Cardiac fibroblast (primary cell): ENCODE measurements around the gene WEE1.

Experiments used
- DNase-seq, 2 donors: peaks; one replicate each; pipeline versions ENCODE4 v3.0.0 to v3.0.0-alpha.2; 2010; ENCODE audit warnings: low read depth in 2 of 2
- H3K4me3 ChIP-seq, 2 donors: replicated peaks in 1 of 2; 1 replicate in 1 of 2; 2 replicates in 1 of 2; pipeline ENCODE4 v1.5.1; 2011; ENCODE audit warnings: low read depth in 2 of 2, low read length in 2 of 2, mild to moderate bottlenecking in 2 of 2, moderate library complexity in 1 of 2
- TF ChIP-seq, protein P1 (sequence below): IDR thresholded peaks from one replicate; pipeline ENCODE4 v1.5.1; 2011; ENCODE audit warnings: low read depth, mild to moderate bottlenecking, low read length, inconsistent platforms

Gene WEE1

DNA sequence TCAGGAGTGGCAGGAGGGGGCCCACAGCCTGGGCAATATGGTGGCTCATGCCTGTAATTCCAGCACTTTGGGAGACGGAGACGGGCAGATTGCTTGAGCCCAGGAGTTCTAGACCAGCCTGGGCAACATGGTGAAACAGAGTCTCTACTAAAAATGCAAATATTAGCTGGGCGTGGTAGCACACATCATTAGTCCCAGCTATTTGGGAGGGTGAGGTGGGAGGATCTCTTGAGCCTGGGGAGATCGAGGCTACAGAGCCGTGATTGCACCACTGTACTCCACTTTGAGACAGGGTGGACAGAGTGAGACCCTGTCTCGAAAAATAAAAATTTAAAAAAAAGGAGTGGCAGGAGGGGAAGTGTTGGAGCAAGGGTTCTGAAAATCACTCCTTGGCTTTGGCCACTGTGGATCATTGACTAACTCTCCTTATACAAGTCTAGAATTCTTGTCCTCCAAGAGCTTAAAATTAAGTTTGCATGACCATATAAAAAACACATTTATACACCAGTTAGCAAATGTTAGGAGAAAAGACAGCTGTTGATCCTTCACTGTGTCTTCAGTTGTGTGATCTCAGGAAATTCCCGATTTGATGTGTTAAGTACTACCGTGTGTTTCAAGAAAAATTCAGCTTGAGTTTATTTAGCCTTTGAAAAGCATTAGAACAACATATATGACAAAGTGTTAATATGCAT lies 2.3 kb upstream of the WEE1 start:
- no peak overlapping the region for H3K4me3 ChIP-seq
- TF ChIP-seq, protein P1, sequence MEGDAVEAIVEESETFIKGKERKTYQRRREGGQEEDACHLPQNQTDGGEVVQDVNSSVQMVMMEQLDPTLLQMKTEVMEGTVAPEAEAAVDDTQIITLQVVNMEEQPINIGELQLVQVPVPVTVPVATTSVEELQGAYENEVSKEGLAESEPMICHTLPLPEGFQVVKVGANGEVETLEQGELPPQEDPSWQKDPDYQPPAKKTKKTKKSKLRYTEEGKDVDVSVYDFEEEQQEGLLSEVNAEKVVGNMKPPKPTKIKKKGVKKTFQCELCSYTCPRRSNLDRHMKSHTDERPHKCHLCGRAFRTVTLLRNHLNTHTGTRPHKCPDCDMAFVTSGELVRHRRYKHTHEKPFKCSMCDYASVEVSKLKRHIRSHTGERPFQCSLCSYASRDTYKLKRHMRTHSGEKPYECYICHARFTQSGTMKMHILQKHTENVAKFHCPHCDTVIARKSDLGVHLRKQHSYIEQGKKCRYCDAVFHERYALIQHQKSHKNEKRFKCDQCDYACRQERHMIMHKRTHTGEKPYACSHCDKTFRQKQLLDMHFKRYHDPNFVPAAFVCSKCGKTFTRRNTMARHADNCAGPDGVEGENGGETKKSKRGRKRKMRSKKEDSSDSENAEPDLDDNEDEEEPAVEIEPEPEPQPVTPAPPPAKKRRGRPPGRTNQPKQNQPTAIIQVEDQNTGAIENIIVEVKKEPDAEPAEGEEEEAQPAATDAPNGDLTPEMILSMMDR: no peak
- no peak for DNase-seq

GRCh38 chr11:9571763-9572115 lies 1.7 kb upstream of the WEE1 start:
- DNase-seq: no peak
- H3K4me3 ChIP-seq: no peak overlapping the region
- TF ChIP-seq, protein P1: no peak

DNA sequence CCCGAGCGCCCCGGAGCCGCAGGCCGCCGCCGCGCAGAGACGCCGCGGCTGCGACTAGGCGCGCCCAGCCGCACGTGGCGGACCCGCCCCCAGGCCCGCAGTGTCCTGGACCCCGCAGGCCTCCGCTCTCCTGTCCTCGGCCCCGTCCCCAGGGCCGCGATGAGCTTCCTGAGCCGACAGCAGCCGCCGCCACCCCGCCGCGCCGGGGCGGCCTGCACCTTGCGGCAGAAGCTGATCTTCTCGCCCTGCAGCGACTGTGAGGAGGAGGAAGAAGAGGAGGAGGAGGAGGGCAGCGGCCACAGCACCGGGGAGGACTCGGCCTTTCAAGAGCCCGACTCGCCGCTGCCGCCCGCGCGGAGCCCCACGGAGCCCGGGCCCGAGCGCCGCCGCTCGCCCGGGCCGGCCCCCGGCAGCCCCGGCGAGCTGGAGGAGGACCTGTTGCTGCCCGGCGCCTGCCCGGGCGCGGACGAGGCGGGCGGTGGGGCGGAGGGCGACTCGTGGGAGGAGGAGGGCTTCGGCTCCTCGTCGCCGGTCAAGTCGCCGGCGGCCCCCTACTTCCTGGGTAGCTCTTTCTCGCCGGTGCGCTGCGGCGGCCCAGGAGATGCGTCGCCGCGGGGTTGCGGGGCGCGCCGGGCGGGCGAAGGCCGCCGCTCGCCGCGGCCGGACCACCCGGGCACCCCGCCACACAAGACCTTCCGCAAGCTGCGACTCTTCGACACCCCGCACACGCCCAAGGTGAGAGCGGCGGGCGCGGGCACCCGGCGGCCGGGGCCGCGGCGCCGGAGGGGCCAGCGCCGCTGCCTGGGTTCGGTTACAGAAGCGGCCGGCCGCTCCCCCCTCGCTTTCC lies 528 bp downstream of the WEE1 start:
- TF ChIP-seq, protein P1: no peak
- peak in 1 of 2 donors; percentile 32 for DNase-seq
- peak overlapping the region; percentile 68 to 87 for H3K4me3 ChIP-seq

DNA sequence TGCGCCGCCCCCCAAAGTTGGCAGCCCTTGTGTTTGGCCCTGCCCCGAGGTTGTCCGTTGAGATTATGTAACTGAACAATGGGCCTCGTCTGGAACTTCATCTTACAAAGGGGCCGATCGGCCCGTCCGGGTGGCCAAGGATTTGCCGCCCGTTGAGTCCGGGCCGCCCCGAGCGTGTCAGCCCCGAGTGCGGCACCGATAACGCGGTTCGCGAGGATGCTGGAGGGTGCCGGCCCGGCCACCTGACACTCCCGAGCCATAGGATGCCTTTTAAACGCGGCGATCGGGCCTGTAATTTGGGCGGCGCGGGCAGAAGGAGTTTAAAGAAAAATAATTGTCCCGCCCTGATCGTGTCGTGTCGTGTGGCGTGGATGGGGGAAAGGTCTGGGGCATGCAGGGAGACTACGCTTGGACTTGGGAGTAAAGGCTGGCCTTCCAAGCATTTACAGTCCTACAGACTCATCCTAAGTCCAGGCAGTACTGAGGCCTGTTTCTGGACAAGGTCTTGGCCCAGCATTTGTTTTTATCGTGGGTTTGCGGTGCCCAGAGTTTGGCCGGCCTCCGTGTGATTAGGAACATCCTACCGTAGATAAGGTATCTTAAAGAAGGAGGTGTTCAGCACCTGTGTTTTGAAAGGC lies 1.3 kb downstream of the WEE1 start:
- DNase-seq: peak; percentile 50 to 59
- TF ChIP-seq, protein P1: no peak
- peak overlapping the region; percentile 64 to 87 for H3K4me3 ChIP-seq

- TF ChIP-seq, protein P1: no peak
- peak; percentile 88 to 94 for DNase-seq
- peak overlapping the region; percentile 64 to 87 for H3K4me3 ChIP-seq
These were observed 2.1 kb downstream of the WEE1 start for GRCh38 chr11:9575260-9576240.

DNA sequence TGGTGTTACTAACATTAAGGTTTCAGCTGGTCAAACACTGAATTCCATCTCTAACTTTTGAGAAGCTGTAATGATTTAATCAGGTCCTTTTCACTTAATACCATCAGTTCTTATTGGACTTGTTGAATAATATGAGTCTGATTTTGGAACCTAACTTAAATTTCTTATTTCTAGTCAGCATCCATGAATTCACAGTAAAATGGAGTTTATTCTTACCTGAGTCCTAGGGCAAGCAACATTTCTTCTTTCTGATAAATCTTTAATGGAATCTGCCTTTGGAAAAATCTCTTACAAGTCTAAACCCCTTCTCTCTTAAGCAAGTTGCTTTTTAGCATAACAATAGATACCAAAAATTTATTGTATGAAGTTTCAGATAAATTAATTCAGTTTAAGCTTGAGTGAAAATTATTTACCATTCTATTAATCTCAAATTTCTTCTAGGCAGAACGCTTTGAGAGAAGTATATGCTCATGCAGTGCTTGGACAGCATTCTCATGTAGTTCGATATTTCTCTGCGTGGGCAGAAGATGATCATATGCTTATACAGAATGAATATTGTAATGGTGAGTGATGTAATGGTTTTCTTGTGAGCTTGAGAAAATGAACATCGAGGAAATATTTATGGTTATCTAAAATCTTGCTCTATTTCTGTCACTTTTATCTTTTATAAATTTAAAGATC lies 3.4 kb downstream of the WEE1 start:
- DNase-seq: peak; percentile 59 to 72
- peak overlapping the region; percentile 64 to 87 for H3K4me3 ChIP-seq

More for the DNA sequence above, 3.4 kb downstream of the WEE1 start:
- TF ChIP-seq, protein P1: no peak
